ENCODE measurements around the gene MYO15A. TPM values are rescaled to one million over a fixed set of nuclear protein-coding genes. Genes with fewer than 3 reads are reported as not detected.

Gene MYO15A
- total RNA-seq, 2 experiments from 2014 or later: 0.76 to 1.1 TPM

GRCh38 chr17:18166894-18167293 is 58.3 kb downstream of the MYO15A start:
- intact Hi-C loops (cut with micrococcal nuclease): no loop called here
- no peak overlapping the region for H3K27ac Mint-ChIP-seq
- DNase-seq (no peak), ATAC-seq (no peak)
- no peaks in the 10 kb centered on the region for H3K36me3 Mint-ChIP-seq (ENCODE audit: low read depth)
- H3K9me3 Mint-ChIP-seq: no peaks in the 10 kb centered on the region
- ChIA-PET CTCF (no interaction called here), POLR2A (no interaction called here)
- H3K4me1 Mint-ChIP-seq (ENCODE audit: low read depth): no peaks in the 10 kb centered on the region
- H3K4me3 Mint-ChIP-seq: no peak overlapping the region
- TF ChIP-seq CTCF (IDR thresholded peaks at IDR 0.05): no peak
- no peaks in the 10 kb centered on the region for H3K27me3 Mint-ChIP-seq

GRCh38 chr17:18167421-18167820 is 58.9 kb downstream of the MYO15A start:
- Mint-ChIP-seq H3K4me3 (no peak overlapping the region), H3K27ac (no peak overlapping the region), H3K36me3 (ENCODE audit: low read depth) (no peaks in the 10 kb centered on the region), H3K4me1 (ENCODE audit: low read depth) (no peaks in the 10 kb centered on the region), H3K27me3 (no peaks in the 10 kb centered on the region), H3K9me3 (no peaks in the 10 kb centered on the region)
- no peak for DNase-seq
- ATAC-seq: no peak
- ChIA-PET POLR2A (no interaction called here), CTCF (no interaction called here)
- intact Hi-C loops (cut with micrococcal nuclease): no loop called here
- TF ChIP-seq CTCF (IDR thresholded peaks at IDR 0.05): no peak

GRCh38 chr17:18172531-18173278 is 64.1 kb downstream of the MYO15A start:
- Mint-ChIP-seq H3K9me3 (no peaks in the 10 kb centered on the region), H3K27ac (no peak overlapping the region), H3K4me1 (ENCODE audit: low read depth) (no peaks in the 10 kb centered on the region), H3K27me3 (no peaks in the 10 kb centered on the region), H3K36me3 (ENCODE audit: low read depth) (no peaks in the 10 kb centered on the region), H3K4me3 (no peak overlapping the region)
- intact Hi-C loops (cut with micrococcal nuclease): no loop called here
- ChIA-PET POLR2A (no interaction called here), CTCF (interaction anchor here (0.8 to 1.4 kb wide), 2 partner anchors 10 to 31 kb away, joined by 3 to 4 read pairs; no protein-coding TSS in a partner anchor)
- no peak for ATAC-seq
- no peak for TF ChIP-seq CTCF (IDR thresholded peaks at IDR 0.05)
- DNase-seq: no peak

- ATAC-seq (no peak), DNase-seq (no peak)
- Mint-ChIP-seq H3K36me3 (ENCODE audit: low read depth) (no peaks in the 10 kb centered on the region), H3K4me1 (ENCODE audit: low read depth) (no peaks in the 10 kb centered on the region), H3K9me3 (no peaks in the 10 kb centered on the region), H3K4me3 (no peak overlapping the region), H3K27me3 (no peaks in the 10 kb centered on the region), H3K27ac (no peak overlapping the region)
- intact Hi-C loops (cut with micrococcal nuclease): no loop called here
- ChIA-PET CTCF (interaction anchor here (0.8 kb wide), 1 partner anchor 32 kb away, joined by 3 read pairs; no protein-coding TSS in a partner anchor), POLR2A (no interaction called here)
- no peak for TF ChIP-seq CTCF (IDR thresholded peaks at IDR 0.05)
These were observed 65.2 kb downstream of the MYO15A start for GRCh38 chr17:18173740-18174139.

GRCh38 chr17:18176176-18176575 is 67.6 kb downstream of the MYO15A start:
- Mint-ChIP-seq H3K36me3 (ENCODE audit: low read depth) (no peaks in the 10 kb centered on the region), H3K4me1 (ENCODE audit: low read depth) (peaks cover 14% of the 10 kb centered on the region), H3K4me3 (no peak overlapping the region), H3K27me3 (no peaks in the 10 kb centered on the region), H3K9me3 (no peaks in the 10 kb centered on the region), H3K27ac (no peak overlapping the region)
- DNase-seq (no peak), ATAC-seq (no peak)
- intact Hi-C loops (cut with micrococcal nuclease): no loop called here
- TF ChIP-seq CTCF (IDR thresholded peaks at IDR 0.05): no peak
- CTCF ChIA-PET: no interaction called here
- POLR2A ChIA-PET: no interaction called here
